Tibial artery (tissue), 4 donors: Measurements from ENCODE around the gene SF3A2.

Experiments used
- DNase-seq, 2 donors: peaks; one replicate each; pipeline ENCODE4 v3.0.0-alpha.2; 2019
- H3K27ac ChIP-seq, 2 donors: fragments of 200-600 bp; sonication (generic) in 1 of 2; 1 replicate in 1 of 2; 2 replicates in 1 of 2; pipeline ENCODE4 v1.5.1; 2018 to 2019; ENCODE audit warnings: mild to moderate bottlenecking in 1 of 2
- H3K27me3 ChIP-seq, 2 donors: fragments of 200-600 bp; sonication (generic) in 1 of 2; one replicate each; pipeline versions ENCODE4 v1.5.1 to v1.6.0; 2016 to 2019
- H3K36me3 ChIP-seq, 3 donors: fragments of 200-600 bp; sonication (generic) in 2 of 3; one replicate each; pipeline ENCODE4 v1.5.1; 2016 to 2019; ENCODE audit warnings: mild to moderate bottlenecking in 2 of 3
- H3K4me1 ChIP-seq, 4 donors: fragments of 200-600 bp; sonication (generic) in 2 of 4; 1 replicate in 3 of 4; 2 replicates in 1 of 4; pipeline ENCODE4 v1.5.1; 2016 to 2019
- H3K4me3 ChIP-seq, 2 donors: fragments of 200-600 bp; sonication (generic) in 1 of 2; 1 replicate in 1 of 2; 2 replicates in 1 of 2; pipeline ENCODE4 v1.5.1; 2018 to 2019; ENCODE audit warnings: mild to moderate bottlenecking in 2 of 2
- H3K9me3 ChIP-seq, 3 donors: fragments of 200-600 bp; sonication (generic) in 1 of 3; one replicate each; pipeline ENCODE4 v1.5.1; 2016 to 2019
- intact Hi-C: fragments of 100-400 bp; cut with DNase I; formaldehyde crosslinking; loops from one replicate; pipeline ENCODE4 v1.15.0; 2023; ENCODE audit warnings: low total_unique reads
- TF ChIP-seq, protein P1 (sequence below), 2 experiments: fragments of 200-600 bp in 1 of 2; fragments of 450-650 bp in 1 of 2; IDR thresholded peaks; one replicate each; pipeline ENCODE4 v1.5.1; 2017 to 2019; ENCODE audit warnings: antibody characterized with exemption in 2 of 2, mild to moderate bottlenecking in 1 of 2, moderate library complexity in 1 of 2

The SF3A2 gene

DNA sequence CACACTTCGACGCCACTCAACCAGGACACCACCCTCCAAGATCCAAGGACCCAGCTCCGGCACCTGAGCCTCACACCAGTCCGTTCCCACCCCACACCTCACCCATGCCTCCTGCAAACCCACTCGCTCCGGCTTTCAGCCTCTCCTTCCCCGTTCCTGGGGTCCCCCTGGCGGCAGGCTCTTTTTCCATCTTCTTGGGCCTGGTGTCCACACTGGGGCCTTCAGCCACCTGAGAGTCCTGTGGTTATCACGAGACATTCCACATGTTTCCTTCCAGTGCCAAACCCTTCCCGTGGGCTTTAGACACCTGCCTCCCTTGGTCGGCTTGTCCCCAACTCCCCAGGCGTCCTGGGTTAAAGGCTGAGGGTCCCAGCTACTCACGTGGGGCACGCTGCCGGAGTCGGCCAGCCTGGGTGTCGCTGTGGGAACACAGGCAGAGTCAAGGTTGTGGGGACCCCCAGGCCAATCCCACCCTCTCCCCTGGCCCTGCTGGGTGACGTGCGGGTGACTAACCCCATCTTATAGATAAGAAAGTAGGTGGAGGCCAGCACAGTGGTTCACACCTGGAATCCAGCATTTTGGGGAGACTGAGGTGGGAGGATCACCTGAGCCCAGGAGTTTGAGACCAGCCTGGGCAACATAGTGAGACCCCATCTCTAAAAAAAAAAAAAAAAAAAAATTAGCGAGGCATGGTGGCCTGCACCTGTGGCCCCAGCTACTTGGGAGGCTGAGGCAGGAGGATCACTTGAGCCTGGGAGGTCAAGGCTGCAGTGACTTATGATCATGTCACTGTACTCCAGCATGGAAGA is 17.6 kb downstream of the SF3A2 start:
- TF ChIP-seq, protein P1, sequence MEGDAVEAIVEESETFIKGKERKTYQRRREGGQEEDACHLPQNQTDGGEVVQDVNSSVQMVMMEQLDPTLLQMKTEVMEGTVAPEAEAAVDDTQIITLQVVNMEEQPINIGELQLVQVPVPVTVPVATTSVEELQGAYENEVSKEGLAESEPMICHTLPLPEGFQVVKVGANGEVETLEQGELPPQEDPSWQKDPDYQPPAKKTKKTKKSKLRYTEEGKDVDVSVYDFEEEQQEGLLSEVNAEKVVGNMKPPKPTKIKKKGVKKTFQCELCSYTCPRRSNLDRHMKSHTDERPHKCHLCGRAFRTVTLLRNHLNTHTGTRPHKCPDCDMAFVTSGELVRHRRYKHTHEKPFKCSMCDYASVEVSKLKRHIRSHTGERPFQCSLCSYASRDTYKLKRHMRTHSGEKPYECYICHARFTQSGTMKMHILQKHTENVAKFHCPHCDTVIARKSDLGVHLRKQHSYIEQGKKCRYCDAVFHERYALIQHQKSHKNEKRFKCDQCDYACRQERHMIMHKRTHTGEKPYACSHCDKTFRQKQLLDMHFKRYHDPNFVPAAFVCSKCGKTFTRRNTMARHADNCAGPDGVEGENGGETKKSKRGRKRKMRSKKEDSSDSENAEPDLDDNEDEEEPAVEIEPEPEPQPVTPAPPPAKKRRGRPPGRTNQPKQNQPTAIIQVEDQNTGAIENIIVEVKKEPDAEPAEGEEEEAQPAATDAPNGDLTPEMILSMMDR (IDR thresholded peaks at IDR 0.05), result no peak
- Histone ChIP-seq H3K4me1 (peaks cover 0 to 44% (median 38%) of the 10 kb centered on the region in 4 donors), H3K4me3 (no peak overlapping the region), H3K27me3 (peaks cover 3 to 51% of the 10 kb centered on the region in 2 donors), H3K36me3 (no peaks in the 10 kb centered on the region), H3K9me3 (no peaks in the 10 kb centered on the region), H3K27ac (no peak overlapping the region)
- DNase-seq, result no peak
- intact Hi-C loops, result no loop called here

DNA sequence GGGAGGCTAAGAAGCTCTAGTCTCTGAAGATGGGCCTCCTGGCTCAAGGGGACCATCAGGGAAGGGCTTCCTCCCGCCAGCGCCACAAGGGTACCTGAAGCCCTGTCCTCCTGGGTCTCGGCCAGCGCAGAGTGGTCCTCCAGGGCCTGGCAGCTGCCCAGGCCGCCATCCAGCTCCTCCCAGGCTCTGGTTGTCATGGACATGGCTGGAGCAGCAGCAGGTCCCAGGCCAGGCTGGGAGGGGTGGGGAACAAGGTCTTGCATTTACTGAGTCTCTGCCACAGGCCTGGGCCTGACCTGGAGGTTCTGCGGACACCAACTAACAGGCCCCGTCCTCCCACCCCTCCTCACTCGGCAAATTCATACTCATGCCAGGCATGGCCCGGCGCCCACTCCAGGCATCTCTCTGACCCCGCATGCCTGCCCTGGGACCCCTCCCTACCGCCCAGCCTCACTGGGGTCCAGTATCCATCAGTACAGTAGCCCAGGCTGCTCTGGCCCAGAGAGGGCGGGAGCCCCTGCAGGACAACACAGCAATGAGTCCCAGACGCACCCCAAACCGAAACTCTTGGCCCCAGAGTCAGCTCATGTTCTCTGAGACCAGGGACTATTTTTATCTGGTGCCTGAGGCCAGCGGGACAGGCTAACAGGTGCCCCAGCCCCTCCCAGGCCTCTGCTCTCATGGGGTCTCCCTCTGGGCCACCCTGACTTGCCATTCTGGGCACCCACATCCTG is 18.7 kb downstream of the SF3A2 start:
- intact Hi-C loops, result no loop called here
- H3K4me1 ChIP-seq, result peaks cover 0 to 36% (median 33%) of the 10 kb centered on the region in 4 donors
- H3K36me3 ChIP-seq, result no peaks in the 10 kb centered on the region
- DNase-seq, result no peak
- no peak overlapping the region for H3K4me3 ChIP-seq
- no peak overlapping the region for H3K27ac ChIP-seq
- TF ChIP-seq, protein P1 (IDR thresholded peaks at IDR 0.05), result no peak
- H3K27me3 ChIP-seq, result peaks cover 3 to 40% of the 10 kb centered on the region in 2 donors
- H3K9me3 ChIP-seq, result no peaks in the 10 kb centered on the region

DNA sequence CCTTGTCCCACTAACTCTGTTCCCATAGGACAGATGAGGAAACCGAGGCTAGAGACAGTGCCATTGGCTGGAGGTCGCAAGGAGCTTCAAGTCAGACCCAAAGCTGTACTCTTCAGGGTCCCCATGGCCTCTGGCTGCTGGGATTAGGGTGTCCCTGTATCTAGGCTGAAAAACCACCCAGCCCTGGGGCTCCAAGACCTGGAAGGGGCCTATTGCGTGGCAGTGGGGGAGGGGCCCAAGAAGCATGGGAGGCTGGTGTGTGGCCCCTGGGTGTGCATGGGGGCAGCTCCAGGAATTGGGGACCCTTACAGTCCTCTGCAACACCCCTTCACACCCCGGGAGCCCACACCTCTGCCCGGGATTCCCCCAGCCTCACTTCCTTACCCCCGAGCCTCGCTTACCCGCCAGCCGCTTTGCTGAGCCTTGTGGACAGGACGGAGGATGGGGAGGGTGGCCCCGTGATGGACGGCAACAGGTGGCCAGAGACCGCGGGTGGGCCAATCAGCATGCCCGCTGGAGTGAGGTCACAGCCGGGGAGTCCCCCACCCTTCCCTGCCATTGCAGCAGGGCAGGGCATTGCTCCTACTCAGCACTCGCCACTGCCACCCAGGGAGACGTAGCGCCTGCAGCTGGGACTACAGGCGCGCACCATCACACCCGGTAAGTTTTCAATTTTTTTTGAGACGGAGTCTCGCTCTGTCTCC is 19.5 kb downstream of the SF3A2 start, which contains the start of gene JSRP1:
Gene JSRP1 (minus strand): TSS at position 436 of the 704 bp plus-strand sequence. CDS start 1,103 bp downstream, outside the sequence.
- H3K27me3 ChIP-seq, result peaks cover 3 to 32% of the 10 kb centered on the region in 2 donors
- H3K9me3 ChIP-seq, result no peaks in the 10 kb centered on the region
- H3K4me1 ChIP-seq, result peaks cover 0 to 28% (median 24%) of the 10 kb centered on the region in 4 donors
- no peaks in the 10 kb centered on the region for H3K36me3 ChIP-seq
- no peak within 1 kb of the TSS for H3K27ac ChIP-seq
- intact Hi-C loops, result no loop called here
- TF ChIP-seq, protein P1 (IDR thresholded peaks at IDR 0.05), result no peak
- H3K4me3 ChIP-seq, result no peak within 1 kb of the TSS
- DNase-seq, result no peak

DNA sequence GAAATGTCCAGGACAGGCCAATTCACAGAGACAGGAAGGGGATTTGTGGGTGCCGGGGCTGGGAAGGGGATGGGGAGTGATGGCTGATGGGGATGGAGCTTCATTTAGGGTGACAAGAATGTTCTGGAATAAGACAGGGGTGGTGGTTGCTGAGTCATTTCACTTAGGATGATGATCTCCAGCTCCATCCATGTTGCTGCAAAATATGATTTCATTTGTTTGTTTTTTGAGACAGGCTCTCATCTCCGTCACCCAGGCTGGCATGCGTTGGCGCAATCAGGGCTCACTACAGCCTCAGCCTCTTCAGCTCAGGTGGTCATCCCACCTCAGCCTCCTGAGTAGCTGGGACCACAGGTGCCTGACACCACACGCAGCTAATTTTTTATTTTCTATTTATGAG is 22.7 kb downstream of the SF3A2 start:
- DNase-seq, result no peak
- no peak overlapping the region for H3K27ac ChIP-seq
- intact Hi-C loops, result no loop called here
- no peaks in the 10 kb centered on the region for H3K9me3 ChIP-seq
- TF ChIP-seq, protein P1 (IDR thresholded peaks at IDR 0.05), result no peak
- no peak overlapping the region for H3K4me3 ChIP-seq
- no peaks in the 10 kb centered on the region for H3K27me3 ChIP-seq
- no peaks in the 10 kb centered on the region for H3K4me1 ChIP-seq
- H3K36me3 ChIP-seq, result no peaks in the 10 kb centered on the region

GRCh38 chr19:2260341-2260805 is 23.7 kb downstream of the SF3A2 start:
- H3K27ac ChIP-seq, result no peak overlapping the region

More at GRCh38 chr19:2260341-2260805, 23.7 kb downstream of the SF3A2 start:
- DNase-seq, result no peak
- intact Hi-C loops, result no loop called here
- H3K36me3 ChIP-seq, result no peaks in the 10 kb centered on the region
- H3K9me3 ChIP-seq, result no peaks in the 10 kb centered on the region
- TF ChIP-seq, protein P1 (IDR thresholded peaks at IDR 0.05), result no peak
- H3K4me1 ChIP-seq, result no peaks in the 10 kb centered on the region
- H3K27me3 ChIP-seq, result no peaks in the 10 kb centered on the region
- no peak overlapping the region for H3K4me3 ChIP-seq
